Measurements from ENCODE around the gene VSTM4.

DNA sequence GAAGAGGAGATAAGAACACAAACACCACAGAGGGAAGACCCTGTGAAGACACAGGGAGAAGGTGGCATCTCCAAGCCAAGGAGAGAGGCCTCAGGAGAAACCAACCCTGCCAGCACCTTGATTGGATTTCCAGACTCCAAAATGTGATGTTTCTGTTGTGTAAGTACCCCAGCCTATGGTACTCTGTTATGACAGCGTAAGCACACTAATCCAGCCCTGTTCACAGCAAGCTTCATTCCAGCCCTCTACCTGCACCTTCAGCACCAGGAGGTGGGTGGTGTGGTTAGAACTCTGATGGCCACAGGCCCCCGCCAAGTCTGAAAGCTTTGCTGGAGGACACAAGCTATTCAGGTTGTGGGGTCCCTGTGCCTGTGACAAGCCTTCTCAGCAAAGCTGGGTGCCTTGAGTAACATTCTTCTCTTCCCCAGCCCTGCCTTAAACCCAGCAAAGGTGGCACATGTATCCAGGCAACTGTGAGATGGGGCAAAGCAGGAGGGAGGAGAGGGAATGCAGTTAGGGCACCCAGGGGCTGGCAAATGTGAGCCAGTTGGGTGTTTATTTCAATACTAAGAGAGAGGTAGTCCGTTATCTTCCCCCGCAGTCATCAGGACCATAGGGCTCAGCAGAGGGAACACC, 4.5 kb downstream of the VSTM4 start:
- TF ChIP-seq, protein P1, sequence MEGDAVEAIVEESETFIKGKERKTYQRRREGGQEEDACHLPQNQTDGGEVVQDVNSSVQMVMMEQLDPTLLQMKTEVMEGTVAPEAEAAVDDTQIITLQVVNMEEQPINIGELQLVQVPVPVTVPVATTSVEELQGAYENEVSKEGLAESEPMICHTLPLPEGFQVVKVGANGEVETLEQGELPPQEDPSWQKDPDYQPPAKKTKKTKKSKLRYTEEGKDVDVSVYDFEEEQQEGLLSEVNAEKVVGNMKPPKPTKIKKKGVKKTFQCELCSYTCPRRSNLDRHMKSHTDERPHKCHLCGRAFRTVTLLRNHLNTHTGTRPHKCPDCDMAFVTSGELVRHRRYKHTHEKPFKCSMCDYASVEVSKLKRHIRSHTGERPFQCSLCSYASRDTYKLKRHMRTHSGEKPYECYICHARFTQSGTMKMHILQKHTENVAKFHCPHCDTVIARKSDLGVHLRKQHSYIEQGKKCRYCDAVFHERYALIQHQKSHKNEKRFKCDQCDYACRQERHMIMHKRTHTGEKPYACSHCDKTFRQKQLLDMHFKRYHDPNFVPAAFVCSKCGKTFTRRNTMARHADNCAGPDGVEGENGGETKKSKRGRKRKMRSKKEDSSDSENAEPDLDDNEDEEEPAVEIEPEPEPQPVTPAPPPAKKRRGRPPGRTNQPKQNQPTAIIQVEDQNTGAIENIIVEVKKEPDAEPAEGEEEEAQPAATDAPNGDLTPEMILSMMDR (IDR thresholded peaks at IDR 0.05 in 4 of 5, conservative IDR thresholded peaks at IDR 0.05 in 1 of 5), result no peak
- TF ChIP-seq POLR2A (IDR thresholded peaks at IDR 0.05), result no peak
